ENCODE data around the gene NBPF1. TPM values are rescaled to one million over a fixed set of nuclear protein-coding genes. Genes with fewer than 3 reads are reported as not detected.
A peak's percentile ranks its signal among the peaks of the same experiment; 100 is the strongest.
"Not testable (repeated sequence)": the region's sequence is repeated elsewhere in the genome, so short reads cannot be mapped to it uniquely, and the experiment has no call there.

NBPF1 gene
- total RNA-seq (ENCODE audit: low replicate concordance) = 54.9 and 69.9 TPM in 2 replicates

- H2AFZ ChIP-seq (replicated peaks) = peak within 1 kb of the TSS; percentile 68
- TF ChIP-seq CTCF (IDR thresholded peaks at IDR 0.05) (peak; percentile 27), EZH2 (IDR thresholded peaks at IDR 0.05) (peak; percentile 59), EZH2phosphoT487 (IDR thresholded peaks at IDR 0.05) (no peak)
- H3F3A ChIP-seq (ENCODE audit: low read depth) = peaks cover 48% of the 10 kb centered on the region
- H3K9me3 ChIP-seq (ENCODE audit: low read depth) = no peaks in the 10 kb centered on the region
- peak within 1 kb of the TSS; percentile 6 for H3K9ac ChIP-seq
- peaks cover 42% of the 10 kb centered on the region for H3K4me1 ChIP-seq
- peak within 1 kb of the TSS; percentile 51 for H3K4me3 ChIP-seq
- no peak within 1 kb of the TSS for H3K4me3 Mint-ChIP-seq
- peak; percentile 100 for DNase-seq (ENCODE audit: low spot score)
- H3K36me3 ChIP-seq = no peaks in the 10 kb centered on the region
- H4K20me1 ChIP-seq (ENCODE audit: low read depth) = peaks cover 25% of the 10 kb centered on the region
- peak within 1 kb of the TSS; percentile 75 for H3K4me2 ChIP-seq
- H3K27me3 ChIP-seq = peaks cover 37% of the 10 kb centered on the region
- no peak within 1 kb of the TSS for H3K27ac Mint-ChIP-seq
- H3K79me2 ChIP-seq (ENCODE audit: low read depth) = peaks cover 44% of the 10 kb centered on the region
- H3K36me3 Mint-ChIP-seq = no peaks in the 10 kb centered on the region
- H3K27me3 Mint-ChIP-seq (ENCODE audit: insufficient read depth, low read depth) = no peaks in the 10 kb centered on the region
- H3K9me3 Mint-ChIP-seq = no peaks in the 10 kb centered on the region
- peak within 1 kb of the TSS; percentile 3 for H3K27ac ChIP-seq
- H3K4me1 Mint-ChIP-seq = no peaks in the 10 kb centered on the region
Measured at GRCh38 chr1:16613185-16614147, at the start of gene NBPF1. Gene NBPF1, minus strand, starts transcription at chr1:16613564.

- not testable (repeated sequence) for H2AFZ ChIP-seq (replicated peaks); H3K9me3 Mint-ChIP-seq; H3K79me2 ChIP-seq (ENCODE audit: low read depth); H3K36me3 Mint-ChIP-seq; H3K4me1 ChIP-seq; H3K4me1 Mint-ChIP-seq; H3K4me2 ChIP-seq; H3K9ac ChIP-seq; DNase-seq (ENCODE audit: low spot score); H3K27me3 ChIP-seq; H3K4me3 Mint-ChIP-seq; H3K27ac ChIP-seq; H3K27me3 Mint-ChIP-seq (ENCODE audit: insufficient read depth, low read depth); H3K4me3 ChIP-seq; H3K36me3 ChIP-seq; H4K20me1 ChIP-seq (ENCODE audit: low read depth); H3F3A ChIP-seq (ENCODE audit: low read depth); H3K9me3 ChIP-seq (ENCODE audit: low read depth)
- peak overlapping the region; percentile 96 for H3K27ac Mint-ChIP-seq
Measured at GRCh38 chr1:16658234-16658633, 44.9 kb upstream of the NBPF1 start.

- H3K4me3 Mint-ChIP-seq; H3K4me2 ChIP-seq; H3K27ac Mint-ChIP-seq; H3F3A ChIP-seq (ENCODE audit: low read depth); H3K9ac ChIP-seq; H3K9me3 Mint-ChIP-seq; H3K36me3 ChIP-seq; H3K4me1 Mint-ChIP-seq; DNase-seq (ENCODE audit: low spot score); H3K36me3 Mint-ChIP-seq; H4K20me1 ChIP-seq (ENCODE audit: low read depth); H3K4me1 ChIP-seq; H3K27ac ChIP-seq; H3K27me3 ChIP-seq; H3K79me2 ChIP-seq (ENCODE audit: low read depth); H3K27me3 Mint-ChIP-seq (ENCODE audit: insufficient read depth, low read depth); H2AFZ ChIP-seq (replicated peaks); H3K4me3 ChIP-seq; H3K9me3 ChIP-seq (ENCODE audit: low read depth): not testable (repeated sequence)
Measured at GRCh38 chr1:16656981-16657683, 43.8 kb upstream of the NBPF1 start.

- not testable (repeated sequence) for H3K9me3 ChIP-seq (ENCODE audit: low read depth); H3K36me3 Mint-ChIP-seq
Measured at GRCh38 chr1:16656574-16656973, 43.2 kb upstream of the NBPF1 start.

GRCh38 chr1:16651560-16651959 is 38.2 kb upstream of the NBPF1 start:
- H3K4me3 Mint-ChIP-seq; H3K27ac Mint-ChIP-seq; H4K20me1 ChIP-seq (ENCODE audit: low read depth); H3K4me1 ChIP-seq; H3K27me3 Mint-ChIP-seq (ENCODE audit: insufficient read depth, low read depth); H3K9me3 Mint-ChIP-seq; H3K4me3 ChIP-seq; H3K27ac ChIP-seq; H3K9me3 ChIP-seq (ENCODE audit: low read depth); H3K36me3 ChIP-seq; H3K36me3 Mint-ChIP-seq; H3K79me2 ChIP-seq (ENCODE audit: low read depth); H3K4me1 Mint-ChIP-seq; H3K4me2 ChIP-seq; H3K9ac ChIP-seq; H3F3A ChIP-seq (ENCODE audit: low read depth); DNase-seq (ENCODE audit: low spot score); H2AFZ ChIP-seq (replicated peaks): not testable (repeated sequence)
- peaks cover 44% of the 10 kb centered on the region for H3K27me3 ChIP-seq

More at GRCh38 chr1:16656574-16656973, 43.2 kb upstream of the NBPF1 start:
- not testable (repeated sequence) for DNase-seq (ENCODE audit: low spot score); H3K9ac ChIP-seq; H3K36me3 ChIP-seq; H3K27ac Mint-ChIP-seq; H3F3A ChIP-seq (ENCODE audit: low read depth); H3K4me1 Mint-ChIP-seq; H2AFZ ChIP-seq (replicated peaks); H3K4me3 Mint-ChIP-seq; H3K27me3 Mint-ChIP-seq (ENCODE audit: insufficient read depth, low read depth); H3K4me2 ChIP-seq; H3K4me1 ChIP-seq; H3K27ac ChIP-seq; H3K27me3 ChIP-seq; H3K4me3 ChIP-seq; H3K9me3 Mint-ChIP-seq; H3K79me2 ChIP-seq (ENCODE audit: low read depth); H4K20me1 ChIP-seq (ENCODE audit: low read depth)

- not testable (repeated sequence) for H3K9me3 Mint-ChIP-seq; H3K27ac ChIP-seq; DNase-seq (ENCODE audit: low spot score); H3K36me3 ChIP-seq; H3K36me3 Mint-ChIP-seq; H3K4me3 Mint-ChIP-seq; H2AFZ ChIP-seq (replicated peaks); H3K79me2 ChIP-seq (ENCODE audit: low read depth); H3K27me3 Mint-ChIP-seq (ENCODE audit: insufficient read depth, low read depth); H3K4me1 Mint-ChIP-seq; H3K4me2 ChIP-seq; H3K27ac Mint-ChIP-seq; H3K9ac ChIP-seq; H3F3A ChIP-seq (ENCODE audit: low read depth); H3K4me1 ChIP-seq; H3K4me3 ChIP-seq; H4K20me1 ChIP-seq (ENCODE audit: low read depth); H3K9me3 ChIP-seq (ENCODE audit: low read depth)
- H3K27me3 ChIP-seq = peaks cover 44% of the 10 kb centered on the region
Measured at GRCh38 chr1:16649960-16650359, 36.6 kb upstream of the NBPF1 start.

- H3K79me2 ChIP-seq (ENCODE audit: low read depth); H3K4me3 Mint-ChIP-seq; H3K9me3 Mint-ChIP-seq; H3K27ac Mint-ChIP-seq; H3K9me3 ChIP-seq (ENCODE audit: low read depth); H3K36me3 Mint-ChIP-seq; H3K27ac ChIP-seq; H3K27me3 Mint-ChIP-seq (ENCODE audit: insufficient read depth, low read depth); H3K9ac ChIP-seq; H3K4me3 ChIP-seq; H3K4me1 ChIP-seq; H3K36me3 ChIP-seq; H4K20me1 ChIP-seq (ENCODE audit: low read depth); DNase-seq (ENCODE audit: low spot score); H3K4me1 Mint-ChIP-seq; H3K4me2 ChIP-seq; H2AFZ ChIP-seq (replicated peaks): not testable (repeated sequence)
- peaks cover 11% of the 10 kb centered on the region for H3F3A ChIP-seq (ENCODE audit: low read depth)
- peaks cover 44% of the 10 kb centered on the region for H3K27me3 ChIP-seq
Measured at GRCh38 chr1:16649390-16649789, 36.0 kb upstream of the NBPF1 start.

Measured in neural progenitor cell (in vitro differentiated cells).